ENCODE data around the gene BMP6.
"Not testable (repeated sequence)": the region's sequence is repeated elsewhere in the genome, so short reads cannot be mapped to it uniquely, and the experiment has no call there.

The BMP6 gene

GRCh38 chr6:7891078-7891872 is 165.4 kb downstream of the BMP6 start:
- Histone ChIP-seq H3K27me3 (ENCODE audit: control insufficient read depth, insufficient read depth, low read length) (no peaks in the 10 kb centered on the region), H3K36me3 (ENCODE audit: control insufficient read depth, insufficient read depth, low read length) (peaks cover 40% of the 10 kb centered on the region), H3K4me1 (ENCODE audit: control insufficient read depth, insufficient read depth, low read length) (no peaks in the 10 kb centered on the region), H3K9ac (ENCODE audit: low read length) (no peak overlapping the region), H3K4me3 (ENCODE audit: low read length) (no peak overlapping the region), H3K27ac (ENCODE audit: low read depth, low read length) (no peak overlapping the region)

GRCh38 chr6:7892367-7892766 is 166.5 kb downstream of the BMP6 start:
- H3K4me3 ChIP-seq (ENCODE audit: low read length); H3K27me3 ChIP-seq (ENCODE audit: control insufficient read depth, insufficient read depth, low read length): not testable (repeated sequence)
- peaks cover 32% of the 10 kb centered on the region for H3K36me3 ChIP-seq (ENCODE audit: control insufficient read depth, insufficient read depth, low read length)

GRCh38 chr6:7893342-7893741 is 167.4 kb downstream of the BMP6 start:
- H3K27ac ChIP-seq (ENCODE audit: low read depth, low read length), result no peak overlapping the region
- H3K4me3 ChIP-seq (ENCODE audit: low read length), result no peak overlapping the region
- H3K9ac ChIP-seq (ENCODE audit: low read length), result no peak overlapping the region
- H3K4me1 ChIP-seq (ENCODE audit: control insufficient read depth, insufficient read depth, low read length), result no peaks in the 10 kb centered on the region
- H3K36me3 ChIP-seq (ENCODE audit: control insufficient read depth, insufficient read depth, low read length), result peaks cover 27% of the 10 kb centered on the region
- no peaks in the 10 kb centered on the region for H3K27me3 ChIP-seq (ENCODE audit: control insufficient read depth, insufficient read depth, low read length)

More at GRCh38 chr6:7892367-7892766, 166.5 kb downstream of the BMP6 start:
- not testable (repeated sequence) for H3K27ac ChIP-seq (ENCODE audit: low read depth, low read length); H3K9ac ChIP-seq (ENCODE audit: low read length); H3K4me1 ChIP-seq (ENCODE audit: control insufficient read depth, insufficient read depth, low read length)

GRCh38 chr6:7894262-7895124 is 168.6 kb downstream of the BMP6 start:
- Histone ChIP-seq H3K36me3 (ENCODE audit: control insufficient read depth, insufficient read depth, low read length) (peaks cover 24% of the 10 kb centered on the region), H3K27me3 (ENCODE audit: control insufficient read depth, insufficient read depth, low read length) (no peaks in the 10 kb centered on the region), H3K4me3 (ENCODE audit: low read length) (no peak overlapping the region), H3K4me1 (ENCODE audit: control insufficient read depth, insufficient read depth, low read length) (no peaks in the 10 kb centered on the region), H3K27ac (ENCODE audit: low read depth, low read length) (no peak overlapping the region), H3K9ac (ENCODE audit: low read length) (no peak overlapping the region)

- peaks cover 24% of the 10 kb centered on the region for H3K36me3 ChIP-seq (ENCODE audit: control insufficient read depth, insufficient read depth, low read length)
Observed at GRCh38 chr6:7895125-7895423, 169.2 kb downstream of the BMP6 start.

DNA sequence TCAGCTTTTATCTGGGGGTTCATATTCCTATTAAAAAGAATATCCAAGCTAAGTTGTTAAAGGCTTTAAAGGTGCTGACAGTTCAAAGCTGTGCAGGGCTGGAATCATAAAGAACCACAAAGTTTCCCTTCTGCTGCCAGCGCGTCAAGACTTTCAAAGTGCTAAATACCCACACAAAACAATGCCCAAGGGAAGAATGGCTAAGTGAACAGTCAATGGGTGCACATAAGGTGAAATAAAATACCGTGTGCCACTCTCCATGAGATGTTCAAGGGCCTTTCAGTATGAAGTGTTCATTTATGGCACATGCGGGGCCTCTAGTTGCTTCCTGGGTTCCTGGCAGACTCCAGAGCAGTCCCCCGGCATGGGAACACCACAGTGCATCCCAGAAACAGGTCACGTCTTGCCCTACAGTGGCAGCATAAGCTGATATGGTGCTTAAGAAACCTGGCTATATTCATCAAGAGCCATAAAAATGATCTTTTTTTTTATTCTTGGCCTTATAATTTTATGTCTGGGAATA is 170.6 kb downstream of the BMP6 start:
- Histone ChIP-seq H3K27me3 (ENCODE audit: control insufficient read depth, insufficient read depth, low read length) (no peaks in the 10 kb centered on the region), H3K4me3 (ENCODE audit: low read length) (no peak overlapping the region), H3K4me1 (ENCODE audit: control insufficient read depth, insufficient read depth, low read length) (no peaks in the 10 kb centered on the region), H3K9ac (ENCODE audit: low read length) (no peak overlapping the region), H3K27ac (ENCODE audit: low read depth, low read length) (no peak overlapping the region), H3K36me3 (ENCODE audit: control insufficient read depth, insufficient read depth, low read length) (peaks cover 22% of the 10 kb centered on the region)

More at GRCh38 chr6:7895125-7895423, 169.2 kb downstream of the BMP6 start:
- Histone ChIP-seq H3K4me1 (ENCODE audit: control insufficient read depth, insufficient read depth, low read length) (no peaks in the 10 kb centered on the region), H3K9ac (ENCODE audit: low read length) (no peak overlapping the region), H3K4me3 (ENCODE audit: low read length) (no peak overlapping the region), H3K27ac (ENCODE audit: low read depth, low read length) (no peak overlapping the region), H3K27me3 (ENCODE audit: control insufficient read depth, insufficient read depth, low read length) (no peaks in the 10 kb centered on the region)

GRCh38 chr6:7897461-7898192 is 171.7 kb downstream of the BMP6 start:
- no peaks in the 10 kb centered on the region for H3K4me1 ChIP-seq (ENCODE audit: control insufficient read depth, insufficient read depth, low read length)
- peaks cover 28% of the 10 kb centered on the region for H3K36me3 ChIP-seq (ENCODE audit: control insufficient read depth, insufficient read depth, low read length)
- H3K4me3 ChIP-seq (ENCODE audit: low read length), result no peak overlapping the region
- H3K9ac ChIP-seq (ENCODE audit: low read length), result no peak overlapping the region
- H3K27ac ChIP-seq (ENCODE audit: low read depth, low read length), result no peak overlapping the region
- no peaks in the 10 kb centered on the region for H3K27me3 ChIP-seq (ENCODE audit: control insufficient read depth, insufficient read depth, low read length)

DNA sequence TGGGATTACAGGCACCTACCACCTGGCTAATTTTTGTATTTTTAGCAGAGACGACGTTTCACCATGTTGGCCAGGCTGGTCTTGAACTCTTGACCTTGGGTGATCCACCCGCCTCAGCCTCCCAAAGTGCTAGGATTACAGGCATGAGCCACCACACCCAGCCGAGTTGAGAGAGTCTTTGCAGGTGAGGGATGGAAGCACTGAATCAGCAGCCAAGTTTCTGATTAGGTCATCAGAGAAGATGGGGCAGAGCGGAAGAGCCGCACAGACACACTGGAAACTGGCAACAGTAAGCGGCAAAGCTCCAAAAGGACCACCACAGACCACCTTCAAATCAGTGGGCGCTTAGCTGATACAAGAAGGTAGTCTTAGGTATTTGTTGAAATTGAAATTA is 172.3 kb downstream of the BMP6 start:
- H3K27ac ChIP-seq (ENCODE audit: low read depth, low read length); H3K4me3 ChIP-seq (ENCODE audit: low read length); H3K9ac ChIP-seq (ENCODE audit: low read length); H3K27me3 ChIP-seq (ENCODE audit: control insufficient read depth, insufficient read depth, low read length); H3K4me1 ChIP-seq (ENCODE audit: control insufficient read depth, insufficient read depth, low read length): not testable (repeated sequence)
- H3K36me3 ChIP-seq (ENCODE audit: control insufficient read depth, insufficient read depth, low read length), result peaks cover 29% of the 10 kb centered on the region

DNA sequence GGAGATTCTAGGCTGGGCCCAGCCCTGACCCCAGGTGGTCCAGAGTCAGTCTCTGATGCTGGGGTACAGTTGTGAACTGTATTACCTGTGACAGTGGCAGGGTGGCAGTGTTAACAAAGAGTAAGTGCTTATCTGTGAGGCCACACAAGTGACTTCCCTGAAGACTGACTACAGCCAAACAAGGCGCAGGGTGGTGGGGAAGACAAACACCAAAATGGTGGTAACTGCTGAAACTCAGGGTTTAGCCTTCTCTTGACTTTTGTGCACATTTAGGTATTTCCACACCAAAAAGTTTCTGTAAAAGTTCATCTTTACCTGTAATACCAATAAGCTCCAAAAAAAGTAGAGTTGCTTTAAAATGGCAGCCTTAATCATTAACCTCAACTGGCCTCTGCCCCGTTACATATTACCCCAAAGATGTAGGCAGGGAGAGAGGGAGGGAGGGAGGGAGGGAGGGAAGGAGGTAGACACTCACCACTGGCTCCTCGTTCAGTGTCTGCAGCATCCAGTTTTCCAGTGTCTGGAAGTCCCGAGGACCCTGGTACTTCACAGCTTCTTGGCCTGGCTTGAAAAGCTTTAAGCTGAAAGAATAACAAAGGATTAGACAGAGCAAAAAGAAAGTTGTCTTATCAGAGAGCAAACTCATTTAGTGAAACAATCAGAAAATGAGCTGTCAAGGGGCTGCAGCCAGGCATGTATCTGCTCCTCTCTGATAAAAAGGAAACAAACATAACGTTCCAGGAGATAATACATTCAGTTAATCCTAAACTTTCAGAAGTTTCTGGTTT is 173.4 kb downstream of the BMP6 start:
- Histone ChIP-seq H3K36me3 (ENCODE audit: control insufficient read depth, insufficient read depth, low read length) (peaks cover 27% of the 10 kb centered on the region), H3K9ac (ENCODE audit: low read length) (no peak overlapping the region), H3K27ac (ENCODE audit: low read depth, low read length) (no peak overlapping the region), H3K4me3 (ENCODE audit: low read length) (no peak overlapping the region), H3K4me1 (ENCODE audit: control insufficient read depth, insufficient read depth, low read length) (no peaks in the 10 kb centered on the region), H3K27me3 (ENCODE audit: control insufficient read depth, insufficient read depth, low read length) (no peaks in the 10 kb centered on the region)

GRCh38 chr6:7899889-7900213 is 174.0 kb downstream of the BMP6 start:
- Histone ChIP-seq H3K4me3 (ENCODE audit: low read length) (no peak overlapping the region), H3K4me1 (ENCODE audit: control insufficient read depth, insufficient read depth, low read length) (no peaks in the 10 kb centered on the region), H3K36me3 (ENCODE audit: control insufficient read depth, insufficient read depth, low read length) (peaks cover 27% of the 10 kb centered on the region), H3K27ac (ENCODE audit: low read depth, low read length) (no peak overlapping the region), H3K9ac (ENCODE audit: low read length) (no peak overlapping the region), H3K27me3 (ENCODE audit: control insufficient read depth, insufficient read depth, low read length) (no peaks in the 10 kb centered on the region)

GRCh38 chr6:7900621-7901020 is 174.7 kb downstream of the BMP6 start:
- Histone ChIP-seq H3K36me3 (ENCODE audit: control insufficient read depth, insufficient read depth, low read length) (peaks cover 27% of the 10 kb centered on the region), H3K4me1 (ENCODE audit: control insufficient read depth, insufficient read depth, low read length) (no peaks in the 10 kb centered on the region), H3K27ac (ENCODE audit: low read depth, low read length) (no peak overlapping the region), H3K27me3 (ENCODE audit: control insufficient read depth, insufficient read depth, low read length) (no peaks in the 10 kb centered on the region), H3K4me3 (ENCODE audit: low read length) (no peak overlapping the region), H3K9ac (ENCODE audit: low read length) (peak overlapping the region; percentile 38)

DNA sequence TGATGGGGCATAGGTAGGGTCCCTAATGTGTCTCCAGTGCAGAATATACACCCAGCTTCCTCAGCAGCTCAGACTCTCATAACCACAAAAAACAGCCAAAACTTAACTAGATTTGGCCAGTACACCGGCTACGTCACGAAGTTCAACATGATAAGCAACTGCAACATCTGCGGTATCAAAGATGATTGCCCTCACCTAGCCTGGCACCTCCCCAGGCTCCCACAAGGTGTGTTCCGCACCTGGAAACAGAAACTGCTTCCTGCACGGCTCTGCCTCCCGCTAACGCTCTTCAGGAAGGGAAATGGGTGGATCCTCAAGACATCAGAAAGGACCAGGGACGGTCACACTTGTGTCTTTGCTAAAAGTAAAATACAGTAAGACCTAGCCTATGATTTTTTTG is 175.2 kb downstream of the BMP6 start:
- Histone ChIP-seq H3K27me3 (ENCODE audit: control insufficient read depth, insufficient read depth, low read length) (no peaks in the 10 kb centered on the region), H3K9ac (ENCODE audit: low read length) (no peak overlapping the region), H3K36me3 (ENCODE audit: control insufficient read depth, insufficient read depth, low read length) (peaks cover 27% of the 10 kb centered on the region), H3K4me1 (ENCODE audit: control insufficient read depth, insufficient read depth, low read length) (no peaks in the 10 kb centered on the region), H3K27ac (ENCODE audit: low read depth, low read length) (no peak overlapping the region), H3K4me3 (ENCODE audit: low read length) (no peak overlapping the region)

All from rectal smooth muscle tissue (tissue), 1 donor.